HEK293 (cell line): ENCODE results near the gene NUDT9.
"Not testable (repeated sequence)": the region's sequence is repeated elsewhere in the genome, so short reads cannot be mapped to it uniquely, and the experiment has no call there.

Source experiments
- CTCF ChIA-PET: fragments of 350-600 bp; formaldehyde crosslinking; extraction: SDS; loops from one replicate; lab custom pipeline; 2021; ENCODE audit warnings: antibody characterized with exemption; lab: Yijun Ruan, JAX
- POLR2A ChIA-PET: fragments of 300-600 bp; formaldehyde crosslinking; extraction: SDS; loops from one replicate; lab custom pipeline; 2020; ENCODE audit warnings: antibody characterized with exemption, inconsistent platforms; lab: Yijun Ruan, JAX
- H3K27ac ChIP-seq: fragments of 200-500 bp; sonication (Bioruptor generic); 2 replicates; pipeline ENCODE4 v1.5.1; 2014; ENCODE audit warnings: low read depth, low read length, control low read depth, inconsistent platforms; ENCODE audit errors: extremely low read depth
- H3K36me3 ChIP-seq, 2 experiments: fragments of 200-500 bp in 1 of 2; sonication (Bioruptor generic) in 1 of 2; 1 replicate in 1 of 2; 2 replicates in 1 of 2; pipeline ENCODE4 v1.5.1; 2014 to 2017; ENCODE audit warnings: inconsistent platforms in 2 of 2, low read length in 2 of 2; ENCODE audit not compliant: control insufficient read depth in 2 of 2, insufficient read depth in 1 of 2
- H3K4me1 ChIP-seq: fragments of 200-500 bp; sonication (Bioruptor generic); 2 replicates; pipeline ENCODE4 v1.5.1; 2014; ENCODE audit warnings: mild to moderate bottlenecking, low read length, inconsistent platforms; ENCODE audit not compliant: control insufficient read depth, insufficient read depth
- H3K4me3 ChIP-seq: 2 replicates; pipeline ENCODE4 v1.5.1; 2011; ENCODE audit warnings: low read depth, mild to moderate bottlenecking, control low read depth, low read length, moderate library complexity
- H3K9me3 ChIP-seq: fragments of 200-500 bp; sonication (Bioruptor generic); 2 replicates; pipeline ENCODE4 v1.5.1; 2014; ENCODE audit warnings: low read depth, low read length, inconsistent platforms; ENCODE audit not compliant: control insufficient read depth, insufficient read depth
- KLF10 ChIP-seq: fragments of 450-650 bp; IDR thresholded peaks from 2 replicates; pipeline ENCODE4 v1.5.1; 2018; ENCODE audit warnings: missing biosample characterization, mild to moderate bottlenecking, missing genetic modification characterization
- MYNN ChIP-seq: fragments of 450-650 bp; formaldehyde crosslinking; IDR thresholded peaks from 2 replicates; pipeline ENCODE4 v1.5.1; 2016; ENCODE audit warnings: missing biosample characterization, missing genetic modification characterization, borderline replicate concordance
- SCRT2 ChIP-seq: fragments of 450-650 bp; formaldehyde crosslinking; IDR thresholded peaks from 2 replicates; pipeline ENCODE4 v1.5.1; 2016; ENCODE audit warnings: missing biosample characterization, missing genetic modification characterization
- YY1 ChIP-seq: fragments of 450-650 bp; formaldehyde crosslinking; IDR thresholded peaks from 2 replicates; pipeline ENCODE4 v1.5.1; 2018; ENCODE audit warnings: missing biosample characterization, missing genetic modification characterization
- ZIC2 ChIP-seq: fragments of 450-650 bp; formaldehyde crosslinking; IDR thresholded peaks from 2 replicates; pipeline ENCODE4 v1.5.1; 2016; ENCODE audit warnings: missing biosample characterization, missing genetic modification characterization
- ZNF2 ChIP-seq: fragments of 450-650 bp; formaldehyde crosslinking; IDR thresholded peaks from 2 replicates; pipeline ENCODE4 v1.5.1; 2016; ENCODE audit warnings: missing biosample characterization, missing genetic modification characterization
- ZNF202 ChIP-seq: fragments of 450-650 bp; formaldehyde crosslinking; IDR thresholded peaks from 2 replicates; pipeline ENCODE4 v1.5.1; 2016; ENCODE audit warnings: missing biosample characterization, missing genetic modification characterization, borderline replicate concordance
- ZNF223 ChIP-seq: fragments of 450-650 bp; formaldehyde crosslinking; IDR thresholded peaks from 2 replicates; pipeline ENCODE4 v1.5.1; 2016; ENCODE audit warnings: missing biosample characterization, missing genetic modification characterization
- ZNF521 ChIP-seq: fragments of 450-650 bp; formaldehyde crosslinking; IDR thresholded peaks from 2 replicates; pipeline ENCODE4 v1.5.1; 2017; ENCODE audit warnings: missing biosample characterization, mild to moderate bottlenecking, missing genetic modification characterization
- ZNF664 ChIP-seq: fragments of 450-650 bp; formaldehyde crosslinking; IDR thresholded peaks from 2 replicates; pipeline ENCODE4 v1.5.1; 2016; ENCODE audit warnings: missing biosample characterization, missing genetic modification characterization
- TF ChIP-seq, protein P1 (sequence below): fragments of 450-650 bp; formaldehyde crosslinking; IDR thresholded peaks from 2 replicates; pipeline ENCODE4 v1.5.1; 2017; ENCODE audit warnings: missing biosample characterization, missing genetic modification characterization

Gene NUDT9

DNA sequence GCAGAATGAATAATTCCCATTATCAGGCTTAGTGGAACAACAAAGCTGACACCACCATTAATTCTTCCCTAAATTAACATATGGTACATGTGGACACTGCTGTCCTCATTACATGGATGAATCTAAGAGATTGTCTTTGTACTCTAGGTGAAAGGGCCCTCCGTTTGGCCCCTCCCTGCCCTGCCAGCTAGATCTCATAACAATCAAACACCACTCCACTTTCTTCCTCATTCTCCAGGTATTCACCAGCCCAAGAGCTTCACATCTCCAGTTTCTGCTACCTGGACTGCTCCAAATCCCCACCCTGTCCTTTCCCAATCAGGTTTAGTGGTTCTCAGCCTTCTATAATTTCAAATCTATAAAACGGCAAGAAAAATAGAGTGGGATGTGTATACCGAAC lies 35.1 kb upstream of the NUDT9 start:
- no peaks in the 10 kb centered on the region for H3K4me1 ChIP-seq

DNA sequence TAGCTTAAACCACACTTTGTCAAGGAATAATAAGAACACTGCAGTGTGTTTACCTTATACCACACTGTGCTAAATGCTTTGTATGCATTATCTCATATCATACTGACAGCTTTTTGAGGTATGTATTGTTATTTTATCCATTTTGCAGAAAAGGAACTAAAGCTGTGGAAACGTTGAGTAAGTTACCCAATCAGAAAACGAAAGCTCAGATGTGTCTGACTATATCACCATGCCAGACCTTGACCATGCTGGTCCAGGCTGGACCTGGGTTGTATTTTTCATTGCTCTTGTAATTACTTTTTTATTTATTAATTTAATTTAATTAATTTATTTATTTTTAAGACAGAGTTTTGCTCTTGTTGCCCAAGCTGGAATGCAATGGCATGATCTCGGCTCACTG lies 33.5 kb upstream of the NUDT9 start:
- no peaks in the 10 kb centered on the region for H3K9me3 ChIP-seq
- ChIA-PET CTCF (interaction anchor here (0.6 to 1.2 kb wide), 2 partner anchors 13 to 25 kb away, joined by 3 to 5 read pairs; no protein-coding TSS in a partner anchor), POLR2A (interaction anchor here (0.6 kb wide), 1 partner anchor 19 kb away, joined by 3 read pairs; no protein-coding TSS in a partner anchor)
- H3K27ac ChIP-seq: no peak overlapping the region
- H3K4me3 ChIP-seq: no peak overlapping the region
- 0 out of 2 replicates have a peak, but pooled peaks have one; percentile 0 for TF ChIP-seq ZNF664
- no peak for TF ChIP-seq ZNF2 (tag by site-specific recombination)
- TF ChIP-seq, all 188 proteins: peak for 1
- H3K36me3 ChIP-seq: peaks cover 0 to 14% of the 10 kb centered on the region in 2 experiments; a peak in 1 of 3 replicates
- H3K4me1 ChIP-seq: no peaks in the 10 kb centered on the region

More for the DNA sequence above, 35.1 kb upstream of the NUDT9 start:
- Histone ChIP-seq H3K27ac (no peak overlapping the region), H3K36me3 (peaks cover 0 to 18% of the 10 kb centered on the region in 2 experiments; a peak in 1 of 3 replicates), H3K4me3 (no peak overlapping the region), H3K9me3 (no peaks in the 10 kb centered on the region)
- CTCF ChIA-PET: interaction anchor here (0.6 to 2.0 kb wide), 2 partner anchors 11 to 78 kb away, joined by 3 to 4 read pairs; no protein-coding TSS in a partner anchor
- TF ChIP-seq MYNN (tag by site-specific recombination) (no peak), KLF10 (tag by site-specific recombination) (no peak), ZNF223 (no peak), YY1 (tag by site-specific recombination) (no peak), ZIC2 (tag by site-specific recombination) (no peak), SCRT2 (tag by site-specific recombination) (no peak)
- TF ChIP-seq, all 188 proteins: peak for 0
- POLR2A ChIA-PET: no interaction called here

DNA sequence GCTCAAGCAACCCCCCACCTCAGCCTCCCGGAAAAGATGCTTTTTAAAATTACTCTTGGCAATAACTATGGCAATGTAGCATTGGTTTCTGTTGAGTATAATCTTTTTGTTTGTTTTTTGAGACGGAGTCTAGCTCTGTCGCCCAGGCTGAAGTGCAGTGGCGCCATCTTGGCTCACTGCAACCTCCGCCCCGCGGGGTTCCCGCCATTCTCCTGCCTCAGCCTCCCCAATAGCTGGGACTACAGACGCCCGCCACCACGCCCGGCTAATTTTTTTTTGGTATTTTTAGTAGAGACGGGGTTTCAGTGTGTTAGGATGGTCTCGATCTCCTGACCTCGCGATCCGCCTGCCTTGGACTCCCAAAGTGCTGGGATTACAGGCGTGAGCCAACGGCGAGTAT lies 32.3 kb upstream of the NUDT9 start:
- peaks cover 0 to 14% of the 10 kb centered on the region in 2 experiments; a peak in 1 of 3 replicates for H3K36me3 ChIP-seq
- not testable (repeated sequence) for H3K4me1 ChIP-seq, H3K27ac ChIP-seq, H3K9me3 ChIP-seq
- peak overlapping the region; percentile 61 for H3K4me3 ChIP-seq
- TF ChIP-seq ZNF202 (tag by site-specific recombination): peak; percentile 51; the same call in 1 of the 2 replicates
- ChIA-PET CTCF (interaction anchor here (0.7 to 1.0 kb wide), 2 partner anchors 10 to 14 kb away, joined by 3 to 5 read pairs; no protein-coding TSS in a partner anchor), POLR2A (interaction anchor here (1.2 to 1.3 kb wide), 2 partner anchors 8 to 21 kb away, joined by 4 to 10 read pairs; no protein-coding TSS in a partner anchor)

DNA sequence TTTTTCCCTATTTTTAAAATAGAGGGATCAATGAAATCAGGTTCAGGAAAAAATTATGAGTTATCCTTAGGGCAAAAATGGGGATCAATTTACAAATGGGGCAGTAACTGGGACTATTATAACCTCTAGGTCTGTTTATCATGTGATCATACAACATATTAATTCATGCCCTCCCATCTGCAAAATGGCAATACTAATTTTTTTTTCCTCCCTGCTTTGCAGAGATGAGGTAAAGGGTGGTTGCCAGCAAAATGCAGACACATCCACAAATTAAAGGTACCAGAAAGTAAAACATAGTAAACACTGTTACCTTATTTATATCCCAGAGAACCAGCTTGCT lies 31.9 kb upstream of the NUDT9 start:
- ChIA-PET POLR2A (interaction anchor here (0.7 to 1.9 kb wide), 7 partner anchors 8 to 367 kb away, joined by 3 to 22 read pairs (median 4); partner anchors contain the start of gene NUDT9), CTCF (interaction anchor here (0.7 to 1.4 kb wide), 4 partner anchors 9 to 75 kb away, joined by 3 to 5 read pairs (median 4); no protein-coding TSS in a partner anchor)
- H3K9me3 ChIP-seq: no peaks in the 10 kb centered on the region
- H3K4me3 ChIP-seq: peak overlapping the region; percentile 61
- peak overlapping the region; percentile 65 for H3K27ac ChIP-seq
- H3K36me3 ChIP-seq: peaks cover 0 to 14% of the 10 kb centered on the region in 2 experiments; a peak in 1 of 3 replicates
- no peak for TF ChIP-seq ZNF521
- TF ChIP-seq, protein P1, sequence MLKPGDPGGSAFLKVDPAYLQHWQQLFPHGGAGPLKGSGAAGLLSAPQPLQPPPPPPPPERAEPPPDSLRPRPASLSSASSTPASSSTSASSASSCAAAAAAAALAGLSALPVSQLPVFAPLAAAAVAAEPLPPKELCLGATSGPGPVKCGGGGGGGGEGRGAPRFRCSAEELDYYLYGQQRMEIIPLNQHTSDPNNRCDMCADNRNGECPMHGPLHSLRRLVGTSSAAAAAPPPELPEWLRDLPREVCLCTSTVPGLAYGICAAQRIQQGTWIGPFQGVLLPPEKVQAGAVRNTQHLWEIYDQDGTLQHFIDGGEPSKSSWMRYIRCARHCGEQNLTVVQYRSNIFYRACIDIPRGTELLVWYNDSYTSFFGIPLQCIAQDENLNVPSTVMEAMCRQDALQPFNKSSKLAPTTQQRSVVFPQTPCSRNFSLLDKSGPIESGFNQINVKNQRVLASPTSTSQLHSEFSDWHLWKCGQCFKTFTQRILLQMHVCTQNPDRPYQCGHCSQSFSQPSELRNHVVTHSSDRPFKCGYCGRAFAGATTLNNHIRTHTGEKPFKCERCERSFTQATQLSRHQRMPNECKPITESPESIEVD (tag by site-specific recombination): no peak
- H3K4me1 ChIP-seq: no peaks in the 10 kb centered on the region
